Raji (cell line): ENCODE data around the gene FZR1.

Experiments
- POLR2A ChIP-seq: IDR thresholded peaks from 2 replicates; pipeline ENCODE4 v1.6.1; 2011; ENCODE audit warnings: low read depth, low read length, control low read depth; ENCODE audit not compliant: insufficient read depth

Gene FZR1

GRCh38 chr19:3524904-3525451 lies 18.9 kb downstream of the FZR1 start:
- TF ChIP-seq POLR2A = no peak

DNA sequence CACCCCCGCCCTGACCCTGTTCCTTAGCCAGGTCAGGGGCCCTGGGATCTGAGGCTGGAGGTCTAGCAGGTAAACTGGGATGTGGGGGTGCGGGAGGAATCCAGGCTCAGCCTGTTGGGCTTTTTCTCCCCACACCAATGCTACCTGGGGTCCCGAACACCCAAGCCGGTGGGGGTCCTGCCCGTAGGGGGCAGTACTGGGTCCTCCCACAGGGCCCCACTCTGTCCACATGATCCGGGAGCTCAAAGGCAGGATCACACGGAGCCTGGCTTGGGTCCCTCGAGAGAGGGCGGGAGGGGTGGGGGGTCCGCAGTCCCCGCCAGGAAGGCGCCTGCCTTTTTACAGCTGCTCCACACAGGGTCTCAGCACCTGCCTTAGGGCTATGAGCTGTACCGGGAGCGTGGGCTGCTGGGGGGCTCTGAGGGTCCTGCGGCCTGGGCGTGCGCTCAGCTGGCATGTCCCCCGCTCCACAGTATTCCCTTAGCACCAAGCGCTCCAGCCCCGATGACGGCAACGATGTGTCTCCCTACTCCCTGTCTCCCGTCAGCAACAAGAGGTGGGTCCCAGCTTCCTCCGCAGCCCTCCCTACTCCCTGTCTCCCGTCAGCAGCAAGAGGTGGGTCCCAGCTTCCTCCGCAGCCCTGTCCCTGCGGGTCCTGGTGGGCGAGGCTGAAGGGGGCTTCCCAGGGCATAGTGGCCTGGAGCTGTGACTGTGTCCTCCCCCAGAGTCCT lies 20.6 kb downstream of the FZR1 start:
- no peak for TF ChIP-seq POLR2A

DNA sequence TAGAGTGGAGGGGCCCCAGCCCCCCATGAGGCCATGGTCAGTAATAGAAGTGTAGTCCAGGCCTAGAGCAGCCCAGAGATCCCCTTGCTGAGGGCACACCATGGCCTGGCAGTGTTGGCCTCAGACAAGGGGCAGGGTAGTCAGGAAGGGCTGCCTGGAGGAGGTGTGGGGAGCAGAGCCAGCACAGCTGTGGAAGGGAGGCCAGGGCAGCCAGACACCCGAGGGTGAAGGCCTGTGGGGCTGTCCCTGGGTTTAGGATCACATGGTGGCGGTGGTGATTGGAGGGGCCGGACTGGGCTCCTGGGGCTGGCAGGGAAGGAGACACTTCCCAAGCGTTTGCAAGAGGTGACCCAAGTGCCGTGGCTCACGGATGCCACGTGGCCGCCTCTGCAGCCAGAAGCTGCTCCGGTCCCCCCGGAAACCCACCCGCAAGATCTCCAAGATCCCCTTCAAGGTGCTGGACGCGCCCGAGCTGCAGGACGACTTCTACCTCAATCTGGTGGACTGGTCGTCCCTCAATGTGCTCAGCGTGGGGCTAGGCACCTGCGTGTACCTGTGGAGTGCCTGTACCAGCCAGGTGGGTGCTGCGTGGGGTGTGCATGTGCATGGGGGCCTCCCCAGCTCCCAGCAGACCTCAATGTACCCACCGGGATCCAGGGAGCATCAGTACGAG lies 21.3 kb downstream of the FZR1 start:
- TF ChIP-seq POLR2A = no peak

- no peak for TF ChIP-seq POLR2A
Observed at GRCh38 chr19:3528080-3528479, 22.0 kb downstream of the FZR1 start.

- no peak for TF ChIP-seq POLR2A
Observed at GRCh38 chr19:3528539-3529211, 22.6 kb downstream of the FZR1 start.

DNA sequence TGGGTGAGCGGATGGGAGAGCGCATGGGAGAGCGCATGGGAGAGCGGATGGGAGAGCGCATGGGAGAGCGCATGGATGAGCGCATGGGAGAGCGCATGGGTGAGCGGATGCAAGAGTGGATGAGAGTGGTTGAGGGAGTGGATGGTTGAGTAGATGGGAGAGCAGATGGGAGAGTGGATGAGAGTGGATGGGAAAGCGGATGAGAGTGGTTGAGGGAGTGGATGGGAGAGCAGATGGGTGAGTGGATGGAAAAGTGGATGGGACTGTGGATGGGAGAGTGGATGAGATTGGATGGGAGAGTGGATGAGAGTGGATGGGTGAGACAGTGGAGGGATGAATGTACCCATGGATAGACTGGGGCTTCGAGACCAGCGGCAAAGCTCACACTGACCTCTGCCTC lies 24.3 kb downstream of the FZR1 start:
- no peak for TF ChIP-seq POLR2A

DNA sequence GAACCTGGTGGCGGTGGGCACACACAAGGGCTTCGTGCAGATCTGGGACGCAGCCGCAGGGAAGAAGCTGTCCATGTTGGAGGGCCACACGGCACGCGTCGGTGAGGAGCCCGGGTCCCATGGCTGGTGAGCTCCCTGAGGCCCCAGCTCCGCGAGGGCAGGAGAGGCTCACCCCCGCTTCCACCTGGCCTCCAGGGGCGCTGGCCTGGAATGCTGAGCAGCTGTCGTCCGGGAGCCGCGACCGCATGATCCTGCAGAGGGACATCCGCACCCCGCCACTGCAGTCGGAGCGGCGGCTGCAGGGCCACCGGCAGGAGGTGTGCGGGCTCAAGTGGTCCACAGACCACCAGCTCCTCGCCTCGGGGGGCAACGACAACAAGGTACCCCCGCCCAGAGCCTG lies 25.6 kb downstream of the FZR1 start:
- no peak for TF ChIP-seq POLR2A

GRCh38 chr19:3532154-3532786 lies 26.2 kb downstream of the FZR1 start:
- no peak for TF ChIP-seq POLR2A

DNA sequence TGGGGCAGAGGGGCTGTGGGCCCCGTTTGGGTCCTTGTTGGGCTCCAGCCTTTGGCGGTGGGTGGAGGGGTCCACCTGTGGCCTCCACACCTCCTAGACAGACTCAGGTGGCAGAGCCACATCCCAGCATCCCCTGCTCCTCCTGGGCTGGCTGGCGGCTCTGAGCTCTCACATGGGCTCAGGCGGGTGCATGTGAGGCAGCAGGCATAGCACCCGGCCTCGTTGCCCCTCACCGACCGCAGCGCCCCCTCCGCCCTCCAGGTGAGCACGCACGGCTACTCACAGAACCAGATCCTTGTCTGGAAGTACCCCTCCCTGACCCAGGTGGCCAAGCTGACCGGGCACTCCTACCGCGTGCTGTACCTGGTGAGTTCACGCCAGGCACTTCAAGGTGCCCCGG lies 26.9 kb downstream of the FZR1 start:
- no peak for TF ChIP-seq POLR2A

DNA sequence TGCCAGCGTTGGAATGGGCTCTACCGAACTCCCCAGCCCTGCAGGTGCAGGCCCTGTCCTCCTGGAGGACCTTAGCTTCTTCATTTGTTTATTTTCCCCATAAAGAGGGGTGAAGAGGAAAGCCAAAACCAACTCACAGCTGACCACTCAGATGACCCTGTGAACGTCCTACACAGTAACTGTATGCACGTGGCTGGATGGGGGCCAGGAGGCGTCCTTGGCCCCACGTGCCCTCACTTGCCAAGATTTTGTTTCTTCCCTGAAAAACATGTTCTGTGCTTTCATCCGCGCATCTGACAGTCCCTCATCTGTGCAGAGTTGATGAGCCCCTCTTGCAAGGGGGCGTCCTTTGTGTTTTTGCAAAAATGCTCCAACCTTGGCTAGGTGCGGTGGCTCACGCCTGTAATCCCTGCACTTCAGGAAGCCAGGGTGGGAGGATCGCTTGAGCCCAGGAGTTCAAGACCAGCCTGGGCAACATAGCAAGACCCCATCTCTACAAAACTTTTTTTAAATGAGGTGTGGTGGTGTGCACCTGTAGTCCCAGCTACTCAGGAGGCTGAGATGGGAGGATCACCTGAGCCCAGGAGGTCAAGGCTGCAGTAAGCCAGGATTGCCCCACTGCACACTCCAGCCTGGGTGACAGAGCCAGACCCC lies 27.6 kb downstream of the FZR1 start:
- TF ChIP-seq POLR2A = no peak

- no peak for TF ChIP-seq POLR2A
Observed at GRCh38 chr19:3534375-3535234, 28.5 kb downstream of the FZR1 start.

DNA sequence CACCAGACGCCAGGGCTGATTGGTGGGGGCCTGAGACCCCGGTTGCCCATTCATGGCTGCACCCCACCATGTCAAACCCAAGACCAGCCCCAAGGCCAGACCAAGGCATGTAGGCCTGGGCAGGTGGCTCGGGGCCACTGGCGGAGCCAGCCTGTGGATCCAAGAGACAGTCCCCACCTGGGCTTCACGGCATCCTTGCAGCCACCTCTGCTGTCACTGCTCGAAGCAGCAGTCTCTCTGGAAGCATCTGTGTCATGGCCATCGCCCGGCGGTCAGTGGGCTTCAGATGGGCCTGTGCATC lies 29.1 kb downstream of the FZR1 start:
- TF ChIP-seq POLR2A = no peak

- no peak for TF ChIP-seq POLR2A
Observed at GRCh38 chr19:3535563-3535965, 29.5 kb downstream of the FZR1 start.

GRCh38 chr19:3535981-3536380 lies 29.9 kb downstream of the FZR1 start:
- TF ChIP-seq POLR2A = no peak
